AG04449 (cell line): ENCODE results near the gene HIGD1B.
A peak's percentile ranks its signal among the peaks of the same experiment; 100 is the strongest.

ENCODE experiments used
- CTCF ChIA-PET: fragments of 350-600 bp; formaldehyde crosslinking; extraction: SDS; loops from one replicate; lab custom pipeline; 2021; ENCODE audit warnings: antibody characterized with exemption; lab: Yijun Ruan, JAX
- POLR2A ChIA-PET: fragments of 400-600, 350-600 bp; formaldehyde crosslinking; extraction: SDS; loops from one replicate; lab custom pipeline; 2020; ENCODE audit warnings: antibody characterized with exemption, inconsistent platforms; lab: Yijun Ruan, JAX
- DNase-seq: peaks from one replicate; pipeline ENCODE4 v3.0.0-alpha.2; 2010; ENCODE audit warnings: low read depth, low spot score
- H3K4me3 ChIP-seq: 2 replicates; pipeline ENCODE4 v1.5.1; 2011; ENCODE audit warnings: low read depth, mild to moderate bottlenecking, control low read depth, low read length
- TF ChIP-seq, protein P1 (sequence below): IDR thresholded peaks from one replicate; pipeline ENCODE4 v1.5.1; 2011; ENCODE audit warnings: mild to moderate bottlenecking, moderate library complexity, low read length, control low read depth, inconsistent platforms; ENCODE audit not compliant: insufficient read depth; ENCODE audit errors: missing control alignments

The HIGD1B gene

DNA sequence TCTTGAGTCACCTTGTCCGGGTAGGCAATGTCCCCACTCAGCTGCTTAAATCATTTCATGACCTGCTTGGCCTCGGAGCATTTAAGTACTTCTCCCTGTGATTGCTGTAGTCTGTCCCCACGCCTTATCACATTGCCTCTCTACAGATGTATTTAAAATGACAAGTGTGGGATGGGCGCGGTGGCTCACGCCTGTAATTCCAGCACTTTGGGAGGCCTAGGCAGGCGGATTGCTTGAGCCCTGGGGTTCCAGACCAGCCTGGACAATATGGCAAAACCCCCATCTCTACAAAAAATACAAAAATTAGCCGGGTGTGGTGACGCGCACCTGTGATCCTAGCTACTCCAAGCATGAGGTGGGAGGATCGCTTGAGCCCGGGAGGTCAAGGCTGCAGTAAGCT lies 16.3 kb upstream of the HIGD1B start:
- DNase-seq, result no peak
- ChIA-PET POLR2A (no interaction called here), CTCF (interaction anchor here (1.0 to 3.0 kb wide), 5 partner anchors 9 to 52 kb away, joined by 3 to 15 read pairs (median 5); partner anchors contain the start of gene HIGD1B)
- TF ChIP-seq, protein P1, sequence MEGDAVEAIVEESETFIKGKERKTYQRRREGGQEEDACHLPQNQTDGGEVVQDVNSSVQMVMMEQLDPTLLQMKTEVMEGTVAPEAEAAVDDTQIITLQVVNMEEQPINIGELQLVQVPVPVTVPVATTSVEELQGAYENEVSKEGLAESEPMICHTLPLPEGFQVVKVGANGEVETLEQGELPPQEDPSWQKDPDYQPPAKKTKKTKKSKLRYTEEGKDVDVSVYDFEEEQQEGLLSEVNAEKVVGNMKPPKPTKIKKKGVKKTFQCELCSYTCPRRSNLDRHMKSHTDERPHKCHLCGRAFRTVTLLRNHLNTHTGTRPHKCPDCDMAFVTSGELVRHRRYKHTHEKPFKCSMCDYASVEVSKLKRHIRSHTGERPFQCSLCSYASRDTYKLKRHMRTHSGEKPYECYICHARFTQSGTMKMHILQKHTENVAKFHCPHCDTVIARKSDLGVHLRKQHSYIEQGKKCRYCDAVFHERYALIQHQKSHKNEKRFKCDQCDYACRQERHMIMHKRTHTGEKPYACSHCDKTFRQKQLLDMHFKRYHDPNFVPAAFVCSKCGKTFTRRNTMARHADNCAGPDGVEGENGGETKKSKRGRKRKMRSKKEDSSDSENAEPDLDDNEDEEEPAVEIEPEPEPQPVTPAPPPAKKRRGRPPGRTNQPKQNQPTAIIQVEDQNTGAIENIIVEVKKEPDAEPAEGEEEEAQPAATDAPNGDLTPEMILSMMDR, result no peak
- H3K4me3 ChIP-seq, result no peak overlapping the region

DNA sequence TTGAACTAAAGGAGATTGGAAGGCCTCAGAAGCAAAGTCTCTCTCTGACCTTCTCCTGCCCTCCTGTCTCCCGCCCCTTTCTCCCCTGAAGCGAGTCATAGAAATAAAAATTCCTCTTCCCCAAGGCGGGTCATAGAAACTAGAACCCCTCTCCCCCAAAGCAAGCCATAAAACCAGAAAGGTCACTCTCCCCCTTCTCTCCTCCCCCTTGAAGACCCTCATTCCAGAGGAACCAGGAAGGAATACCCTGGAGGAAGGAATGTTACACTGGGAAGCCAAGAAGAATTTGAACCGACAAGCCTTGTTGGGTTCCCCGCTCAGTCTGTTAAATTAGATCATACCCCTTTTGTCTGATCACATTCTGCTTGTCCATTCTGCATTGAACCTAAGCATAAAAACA lies 14.9 kb upstream of the HIGD1B start:
- ChIA-PET POLR2A (no interaction called here), CTCF (interaction anchor here (0.7 to 3.0 kb wide), 4 partner anchors 12 to 57 kb away, joined by 4 to 15 read pairs (median 4); partner anchors contain the start of gene HIGD1B)
- DNase-seq, result no peak
- TF ChIP-seq, protein P1, result peak; percentile 3
- no peak overlapping the region for H3K4me3 ChIP-seq

DNA sequence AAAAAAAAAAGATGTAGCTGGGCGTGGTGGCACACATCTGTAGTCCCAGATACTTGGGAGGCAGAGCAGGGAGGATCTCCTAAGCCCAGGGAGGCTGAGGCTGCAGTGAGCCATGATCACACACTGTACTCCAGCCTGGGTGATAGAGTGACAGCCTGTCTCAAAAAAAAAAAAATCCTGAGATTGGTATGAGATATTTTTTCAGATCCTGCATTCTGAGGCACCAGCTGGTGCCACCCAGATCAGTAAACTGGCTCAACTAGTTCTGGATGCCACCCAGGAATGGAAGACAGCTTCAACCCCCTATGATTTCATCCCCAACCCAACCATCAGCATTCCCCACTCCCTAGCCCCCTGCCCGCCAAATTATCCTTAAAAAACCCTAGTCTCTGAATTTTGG lies 10.5 kb upstream of the HIGD1B start:
- TF ChIP-seq, protein P1, result no peak
- H3K4me3 ChIP-seq, result no peak overlapping the region
- DNase-seq, result no peak
- POLR2A ChIA-PET, result no interaction called here
- CTCF ChIA-PET, result interaction anchor here (0.6 to 3.1 kb wide), 3 partner anchors 9 to 85 kb away, joined by 3 to 12 read pairs (median 4); no protein-coding TSS in a partner anchor

DNA sequence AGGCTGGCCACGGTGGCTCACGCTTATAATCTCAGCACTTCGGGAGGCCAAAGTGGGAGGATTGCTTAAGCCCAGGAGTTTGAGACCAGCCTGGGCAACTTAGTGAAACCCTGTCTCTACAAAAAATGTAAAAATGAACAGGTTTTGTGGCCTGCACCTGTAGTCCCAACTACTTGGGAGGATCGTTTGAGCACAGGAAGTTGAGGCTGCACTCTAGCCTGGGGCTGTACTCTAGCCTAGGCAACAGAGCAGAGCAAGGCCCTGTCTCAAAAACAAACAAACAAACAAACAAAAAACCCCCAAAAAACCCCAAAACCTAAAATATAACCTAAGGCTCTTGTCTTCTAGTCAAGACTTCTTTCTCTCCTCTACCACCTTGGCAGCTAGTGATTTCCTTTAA lies 7.4 kb upstream of the HIGD1B start:
- H3K4me3 ChIP-seq, result no peak overlapping the region
- ChIA-PET CTCF (interaction anchor here (1.2 to 1.8 kb wide), 3 partner anchors 25 to 61 kb away, joined by 3 to 9 read pairs (median 4); no protein-coding TSS in a partner anchor), POLR2A (no interaction called here)
- no peak for DNase-seq
- TF ChIP-seq, protein P1, result no peak

DNA sequence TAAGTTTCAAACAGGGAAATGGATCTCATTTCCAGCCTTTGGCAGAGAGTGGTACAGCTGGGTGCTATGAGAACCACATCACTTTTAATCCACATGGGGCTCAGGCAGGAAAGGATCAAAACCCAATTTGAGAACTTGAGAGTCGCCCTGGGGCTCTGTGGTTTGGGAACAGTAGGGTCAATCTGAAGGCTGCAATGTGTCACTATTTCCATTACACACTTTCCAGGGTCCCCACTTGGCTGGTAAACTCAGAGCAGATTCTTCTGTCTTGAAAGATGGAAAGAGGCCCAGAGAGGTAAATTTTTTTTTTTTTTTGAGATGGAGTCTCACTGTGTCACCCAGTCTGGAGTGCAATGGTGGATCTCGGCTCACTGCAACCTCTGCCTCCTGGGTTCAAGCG lies 6.7 kb upstream of the HIGD1B start:
- ChIA-PET POLR2A (no interaction called here), CTCF (interaction anchor here (0.6 to 1.8 kb wide), 5 partner anchors 12 to 217 kb away, joined by 3 to 9 read pairs (median 3); no protein-coding TSS in a partner anchor)
- H3K4me3 ChIP-seq, result no peak overlapping the region
- DNase-seq, result no peak
- TF ChIP-seq, protein P1, result no peak

DNA sequence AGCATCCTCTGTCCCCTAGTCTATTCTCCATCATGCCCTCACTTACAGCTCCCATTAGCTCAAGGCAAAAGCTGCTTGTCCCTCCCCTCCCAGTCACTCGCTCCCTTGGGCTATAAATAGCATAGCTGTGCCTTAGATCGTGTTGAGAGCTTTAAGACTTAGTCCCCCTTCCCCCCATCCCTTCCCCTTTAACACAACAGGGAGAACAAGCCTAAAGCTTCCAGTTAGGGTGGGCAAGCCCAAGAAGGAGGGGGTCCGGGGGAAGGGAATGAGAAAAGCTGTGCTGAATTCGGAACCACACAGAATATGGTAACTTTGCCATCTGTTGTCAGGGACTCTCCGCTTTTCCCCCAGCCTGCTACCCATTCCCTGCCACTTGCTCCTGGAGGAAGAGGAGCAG lies 4.9 kb upstream of the HIGD1B start:
- TF ChIP-seq, protein P1, result no peak
- CTCF ChIA-PET, result interaction anchor here (1.0 to 1.6 kb wide), 5 partner anchors 22 to 80 kb away, joined by 3 to 10 read pairs (median 5); no protein-coding TSS in a partner anchor
- no peak for DNase-seq
- POLR2A ChIA-PET, result no interaction called here
- no peak overlapping the region for H3K4me3 ChIP-seq
